ENCODE results near the gene GUCY1A2. TPM values are rescaled to one million over a fixed set of nuclear protein-coding genes. Genes with fewer than 3 reads are reported as not detected.

GUCY1A2 gene
- polyA plus RNA-seq, 1 donor (not counting 4 experiments of a cell fraction or from before 2014, with no cell fraction given) = not detected

DNA sequence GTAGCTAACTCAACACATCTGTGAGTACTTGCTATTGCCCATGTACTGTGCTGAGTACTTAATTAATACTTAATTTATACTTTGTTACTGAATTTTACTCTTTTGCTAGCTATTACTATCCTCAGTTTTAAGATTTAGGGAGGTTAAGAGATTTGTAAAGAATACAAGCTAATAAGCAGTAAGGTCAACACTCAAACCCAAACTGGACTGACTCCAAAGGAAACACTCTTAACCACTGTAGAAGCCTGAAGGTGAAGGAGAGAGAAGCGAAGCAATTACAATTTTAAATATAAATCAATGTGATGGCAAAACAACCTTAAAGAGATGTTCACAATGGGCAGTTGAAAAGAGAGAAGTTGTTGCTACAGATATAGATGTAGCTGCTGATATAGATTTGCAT, 204.5 kb downstream of the GUCY1A2 start:
- Histone ChIP-seq H3K4me2 (ENCODE audit: control insufficient read depth, extremely low read depth, insufficient read depth, low read depth, low read length) (no peak overlapping the region), H4K20me1 (ENCODE audit: control insufficient read depth, extremely low read depth, insufficient read depth, low read length) (no peaks in the 10 kb centered on the region), H3K79me2 (ENCODE audit: control insufficient read depth, insufficient read depth, low read length) (no peaks in the 10 kb centered on the region), H3K27ac (ENCODE audit: control insufficient read depth, insufficient read depth, low read length) (no peak overlapping the region), H3K36me3 (ENCODE audit: control insufficient read depth in 2 of 2, extremely low read depth in 1 of 2, insufficient read depth in 2 of 2, low read length in 2 of 2) (no peaks in the 10 kb centered on the region), H3K4me3 (ENCODE audit: control insufficient read depth in 2 of 3, extremely low read depth in 1 of 3, insufficient read depth in 2 of 3, low read depth in 1 of 3, low read length in 3 of 3) (no peak overlapping the region), H3K4me1 (ENCODE audit: control insufficient read depth, extremely low read depth, insufficient read depth, low read length) (no peaks in the 10 kb centered on the region), H3K9me3 (ENCODE audit: control insufficient read depth, low read depth, low read length) (no peaks in the 10 kb centered on the region), H3K9ac (ENCODE audit: control insufficient read depth, extremely low read depth, insufficient read depth, low read length) (no peak overlapping the region), H3K27me3 (ENCODE audit: control insufficient read depth, extremely low read depth, insufficient read depth, low read length) (no peaks in the 10 kb centered on the region), H3K9me1 (ENCODE audit: control insufficient read depth, extremely low read depth, insufficient read depth, low read length) (no peaks in the 10 kb centered on the region), H2AFZ (ENCODE audit: control insufficient read depth, low read length) (no peak overlapping the region)
- dilution Hi-C loops (cut with MboI; ENCODE audit: extremely low pct_ligation_motif_present, low sequenced_read_pairs) = no loop called here
- DNase-seq (ENCODE audit: low read depth, low spot score) (no peak), FAIRE-seq (no peak)
- TF ChIP-seq, protein P1, sequence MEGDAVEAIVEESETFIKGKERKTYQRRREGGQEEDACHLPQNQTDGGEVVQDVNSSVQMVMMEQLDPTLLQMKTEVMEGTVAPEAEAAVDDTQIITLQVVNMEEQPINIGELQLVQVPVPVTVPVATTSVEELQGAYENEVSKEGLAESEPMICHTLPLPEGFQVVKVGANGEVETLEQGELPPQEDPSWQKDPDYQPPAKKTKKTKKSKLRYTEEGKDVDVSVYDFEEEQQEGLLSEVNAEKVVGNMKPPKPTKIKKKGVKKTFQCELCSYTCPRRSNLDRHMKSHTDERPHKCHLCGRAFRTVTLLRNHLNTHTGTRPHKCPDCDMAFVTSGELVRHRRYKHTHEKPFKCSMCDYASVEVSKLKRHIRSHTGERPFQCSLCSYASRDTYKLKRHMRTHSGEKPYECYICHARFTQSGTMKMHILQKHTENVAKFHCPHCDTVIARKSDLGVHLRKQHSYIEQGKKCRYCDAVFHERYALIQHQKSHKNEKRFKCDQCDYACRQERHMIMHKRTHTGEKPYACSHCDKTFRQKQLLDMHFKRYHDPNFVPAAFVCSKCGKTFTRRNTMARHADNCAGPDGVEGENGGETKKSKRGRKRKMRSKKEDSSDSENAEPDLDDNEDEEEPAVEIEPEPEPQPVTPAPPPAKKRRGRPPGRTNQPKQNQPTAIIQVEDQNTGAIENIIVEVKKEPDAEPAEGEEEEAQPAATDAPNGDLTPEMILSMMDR (optimal IDR thresholded peaks at IDR 0.05 in 1 of 3, IDR thresholded peaks at IDR 0.05 in 1 of 3, conservative IDR thresholded peaks at IDR 0.05 in 1 of 3; ENCODE audit: extremely low read depth in 1 of 3, insufficient read depth in 2 of 3, low read length in 3 of 3) = no peak
- TF ChIP-seq EZH2 (IDR thresholded peaks at IDR 0.05; ENCODE audit: low read length) = no peak

DNA sequence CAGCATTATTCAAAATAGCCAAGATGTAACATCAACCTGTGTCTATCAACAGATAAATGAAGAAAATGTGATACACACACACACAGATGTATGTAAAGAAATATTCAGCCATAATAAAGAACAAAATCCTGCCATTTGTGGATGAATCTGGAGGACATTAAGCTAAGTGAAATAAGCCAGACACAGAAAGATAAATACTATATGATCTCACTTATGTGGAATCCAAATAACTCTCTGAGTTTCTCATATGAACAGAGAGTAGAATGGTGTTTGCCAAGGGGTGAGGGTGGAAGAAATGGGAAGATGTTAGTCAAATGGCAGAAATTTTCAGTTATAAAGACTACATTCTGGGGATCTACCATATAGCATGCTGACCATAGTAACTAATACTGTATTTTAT, 224.2 kb downstream of the GUCY1A2 start:
- H3K4me3 ChIP-seq (ENCODE audit: control insufficient read depth in 2 of 3, extremely low read depth in 1 of 3, insufficient read depth in 2 of 3, low read depth in 1 of 3, low read length in 3 of 3) = no peak overlapping the region
- no peak overlapping the region for H3K4me2 ChIP-seq (ENCODE audit: control insufficient read depth, extremely low read depth, insufficient read depth, low read depth, low read length)
- DNase-seq (ENCODE audit: low read depth, low spot score) (no peak), FAIRE-seq (no peak)
- no peaks in the 10 kb centered on the region for H4K20me1 ChIP-seq (ENCODE audit: control insufficient read depth, extremely low read depth, insufficient read depth, low read length)
- no peaks in the 10 kb centered on the region for H3K27me3 ChIP-seq (ENCODE audit: control insufficient read depth, extremely low read depth, insufficient read depth, low read length)
- TF ChIP-seq EZH2 (IDR thresholded peaks at IDR 0.05; ENCODE audit: low read length) = no peak
- TF ChIP-seq, protein P1 (optimal IDR thresholded peaks at IDR 0.05 in 1 of 3, IDR thresholded peaks at IDR 0.05 in 1 of 3, conservative IDR thresholded peaks at IDR 0.05 in 1 of 3; ENCODE audit: extremely low read depth in 1 of 3, insufficient read depth in 2 of 3, low read length in 3 of 3) = no peak
- H3K27ac ChIP-seq (ENCODE audit: control insufficient read depth, insufficient read depth, low read length) = no peak overlapping the region
- H3K4me1 ChIP-seq (ENCODE audit: control insufficient read depth, extremely low read depth, insufficient read depth, low read length) = peaks cover 2% of the 10 kb centered on the region
- dilution Hi-C loops (cut with MboI; ENCODE audit: extremely low pct_ligation_motif_present, low sequenced_read_pairs) = no loop called here
- no peaks in the 10 kb centered on the region for H3K36me3 ChIP-seq (ENCODE audit: control insufficient read depth in 2 of 2, extremely low read depth in 1 of 2, insufficient read depth in 2 of 2, low read length in 2 of 2)
- H3K79me2 ChIP-seq (ENCODE audit: control insufficient read depth, insufficient read depth, low read length) = no peaks in the 10 kb centered on the region
- no peaks in the 10 kb centered on the region for H3K9me3 ChIP-seq (ENCODE audit: control insufficient read depth, low read depth, low read length)
- H3K9ac ChIP-seq (ENCODE audit: control insufficient read depth, extremely low read depth, insufficient read depth, low read length) = no peak overlapping the region
- H3K9me1 ChIP-seq (ENCODE audit: control insufficient read depth, extremely low read depth, insufficient read depth, low read length) = no peaks in the 10 kb centered on the region
- H2AFZ ChIP-seq (ENCODE audit: control insufficient read depth, low read length) = no peak overlapping the region

All from keratinocyte (primary cell).